GM23338 (cell line): ENCODE data around the gene IWS1. TPM values are rescaled to one million over a fixed set of nuclear protein-coding genes. Genes with fewer than 3 reads are reported as not detected.

Experiments used
- ATAC-seq: fragments of 200-7000 bp; cut with Tn5 transposase; 3 replicates; pipeline ENCODE4 v1.9.1; 2020
- DNase-seq: peaks from one replicate; pipeline ENCODE4 v3.0.0-alpha.2; 2015; ENCODE audit warnings: low spot score
- H2AFZ ChIP-seq: fragments of 200-600 bp; sonication (generic); 2 replicates; pipeline ENCODE4 v1.8.0; 2016; ENCODE audit warnings: antibody characterized with exemption, mild to moderate bottlenecking, moderate library complexity
- H3F3A ChIP-seq: fragments of 200-600 bp; sonication (generic); replicated peaks from 2 replicates; pipeline ENCODE4 v1.8.0; 2017; ENCODE audit warnings: antibody characterized with exemption, mixed run types, low read depth
- H3K27ac ChIP-seq: fragments of 200-600 bp; sonication (generic); 2 replicates; pipeline ENCODE4 v1.6.1; 2016; ENCODE audit warnings: low read depth
- H3K27me3 ChIP-seq: fragments of 200-600 bp; sonication (generic); 2 replicates; pipeline ENCODE4 v1.8.0; 2016; ENCODE audit warnings: mild to moderate bottlenecking, mixed run types, moderate library complexity; ENCODE audit not compliant: insufficient read depth
- H3K36me3 ChIP-seq: fragments of 200-600 bp; sonication (generic); 2 replicates; pipeline ENCODE4 v1.8.0; 2016; ENCODE audit warnings: mild to moderate bottlenecking; ENCODE audit not compliant: insufficient read depth
- H3K4me1 ChIP-seq: fragments of 200-600 bp; sonication (generic); 2 replicates; pipeline ENCODE4 v1.8.0; 2016; ENCODE audit warnings: mild to moderate bottlenecking, moderate library complexity; ENCODE audit not compliant: insufficient read depth
- H3K4me2 ChIP-seq: fragments of 200-600 bp; sonication (generic); 2 replicates; pipeline ENCODE4 v1.7.1; 2017; ENCODE audit warnings: mixed run types
- H3K4me3 ChIP-seq: fragments of 200-600 bp; sonication (generic); 2 replicates; pipeline ENCODE4 v1.6.1; 2016; ENCODE audit warnings: mixed run types
- H3K79me2 ChIP-seq: fragments of 200-600 bp; sonication (generic); replicated peaks from 2 replicates; pipeline ENCODE4 v1.8.0; 2017; ENCODE audit warnings: mild to moderate bottlenecking; ENCODE audit not compliant: insufficient read depth
- H3K9me2 ChIP-seq: fragments of 200-600 bp; sonication (generic); 2 replicates; pipeline ENCODE4 v1.8.0; 2017; ENCODE audit not compliant: insufficient read depth
- H4K20me1 ChIP-seq: fragments of 200-600 bp; sonication (generic); replicated peaks from 2 replicates; pipeline ENCODE4 v1.8.0; 2017; ENCODE audit warnings: mild to moderate bottlenecking; ENCODE audit not compliant: insufficient read depth
- H3K27ac Mint-ChIP-seq: 2 replicates; pipeline ENCODE4 v1.8.0; 2020; ENCODE audit warnings: inconsistent platforms, mild to moderate bottlenecking, moderate library complexity, mixed read lengths
- H3K27me3 Mint-ChIP-seq: 3 replicates; pipeline ENCODE4 v1.8.0; 2022; ENCODE audit warnings: low read depth, mild to moderate bottlenecking, moderate library complexity, mixed read lengths, inconsistent platforms; ENCODE audit not compliant: insufficient read depth, poor library complexity
- H3K36me3 Mint-ChIP-seq: 3 replicates; pipeline ENCODE4 v1.8.0; 2021; ENCODE audit warnings: low read depth, mild to moderate bottlenecking, inconsistent platforms, moderate library complexity, mixed read lengths
- H3K4me1 Mint-ChIP-seq: 3 replicates; pipeline ENCODE4 v1.8.0; 2020; ENCODE audit warnings: mild to moderate bottlenecking, inconsistent platforms, mixed read lengths
- H3K4me3 Mint-ChIP-seq: 3 replicates; pipeline ENCODE4 v1.8.0; 2021; ENCODE audit warnings: moderate library complexity, mild to moderate bottlenecking, inconsistent platforms, mixed read lengths
- H3K9me3 Mint-ChIP-seq: 3 replicates; pipeline ENCODE4 v1.8.0; 2020; ENCODE audit warnings: moderate library complexity, mild to moderate bottlenecking, inconsistent platforms, mixed read lengths
- CTCF ChIP-seq, 2 experiments: fragments of 200-600 bp in 1 of 2; sonication (generic) in 1 of 2; conservative IDR thresholded peaks; 2 replicates each; pipeline versions ENCODE4 v1.5.1 to v1.6.1; 2016 to 2017; ENCODE audit warnings: antibody characterized with exemption in 2 of 2, low read depth in 2 of 2, mild to moderate bottlenecking in 2 of 2, moderate library complexity in 1 of 2
- EZH2 ChIP-seq: fragments of 200-600 bp; sonication (generic); IDR thresholded peaks from one replicate; pipeline ENCODE4 v1.8.0; 2017; ENCODE audit warnings: antibody characterized with exemption, mild to moderate bottlenecking, low read depth; ENCODE audit not compliant: unreplicated experiment
- POLR2AphosphoS5 ChIP-seq: IDR thresholded peaks from 2 replicates; pipeline ENCODE4 v1.6.1; 2016; ENCODE audit warnings: antibody characterized with exemption, low read depth
- STAT1 ChIP-seq: IDR thresholded peaks from one replicate; pipeline ENCODE4 v1.6.1; 2016; ENCODE audit warnings: antibody characterized with exemption; ENCODE audit not compliant: unreplicated experiment
- ZNF114 ChIP-seq: fragments of 250-450 bp; sonication (Bioruptor Pico); IDR thresholded peaks from 2 replicates; pipeline ENCODE4 v1.5.0; 2020; ENCODE audit warnings: mild to moderate bottlenecking, moderate library complexity
- ZNF462 ChIP-seq: fragments of 250-450 bp; sonication (Bioruptor Pico); IDR thresholded peaks from 2 replicates; pipeline ENCODE4 v1.5.0; 2020; ENCODE audit warnings: mild to moderate bottlenecking, moderate library complexity
- polyA plus RNA-seq: library from polyadenylated mRNA; unstranded; fragments of >200 nt; fragmentation: Nextera tagmentation; extraction: Ambion mirVana; gene quantifications from 2 replicates; pipeline ENCODE4 v1.2.1, GENCODE V29; 2016
- total RNA-seq: library from RNA; depleted of rRNA; stranded (reverse); fragments of >200 nt; shearing (Covaris generic); gene quantifications from 2 replicates; pipeline ENCODE4 v1.2.3, GENCODE V29; 2014

The IWS1 gene
- total and polyA plus RNA-seq, 2 experiments from 2014 or later: 82.8 to 97.2 TPM

DNA sequence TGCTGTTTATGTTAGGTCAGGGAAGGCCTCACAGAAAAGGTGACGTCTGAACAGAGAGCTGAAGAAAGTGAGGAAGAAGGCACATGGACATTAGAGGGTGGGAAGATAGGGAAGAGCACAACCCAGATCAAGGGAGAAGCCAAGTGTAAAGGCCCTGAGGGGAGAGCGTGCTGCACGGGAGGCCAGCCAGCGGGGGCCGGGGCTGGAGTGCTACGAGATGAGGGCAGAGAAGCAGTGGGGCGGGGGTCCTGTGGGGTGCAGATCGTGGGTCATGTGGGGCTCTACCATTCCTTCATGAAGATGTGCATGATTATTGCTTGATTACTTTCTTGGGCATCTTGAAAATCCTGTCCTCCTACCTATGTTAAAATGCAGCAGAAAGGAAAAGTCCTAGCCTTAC is 57.2 kb downstream of the IWS1 start (continued):
- TF ChIP-seq ZNF462 (CRISPR knock-in tag) (no peak), STAT1 (no peak), POLR2AphosphoS5 (no peak), CTCF (conservative IDR thresholded peaks at IDR 0.05; ENCODE audit: low read depth in 2 of 2) (no peak)

DNA sequence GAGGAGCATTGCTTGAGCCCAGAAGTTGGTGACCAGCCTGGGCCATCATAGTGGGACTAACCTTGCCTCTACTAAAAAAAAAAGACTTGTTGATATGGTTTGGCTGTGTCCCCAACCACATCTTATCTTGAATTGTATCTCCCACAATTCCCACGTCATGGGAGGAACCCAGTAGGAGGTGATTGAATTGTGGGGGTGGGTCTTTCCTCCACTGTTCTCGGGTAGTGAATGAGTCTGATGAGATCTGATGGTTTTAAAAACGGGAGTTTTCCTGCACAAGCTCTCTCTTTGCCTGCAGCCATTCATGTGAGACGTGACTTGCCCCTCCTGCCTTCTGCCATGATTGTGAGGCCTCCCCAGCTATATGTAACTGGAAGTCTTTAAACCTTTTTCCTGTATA is 61.0 kb downstream of the IWS1 start:
- H4K20me1 ChIP-seq: no peaks in the 10 kb centered on the region
- Mint-ChIP-seq H3K9me3 (no peaks in the 10 kb centered on the region), H3K36me3 (0 out of 3 replicates have a peak, but pooled peaks cover 3% of the 10 kb centered on the region), H3K4me1 (peaks cover 30% of the 10 kb centered on the region), H3K27me3 (peaks cover 8% of the 10 kb centered on the region), H3K27ac (no peak overlapping the region), H3K4me3 (no peak overlapping the region)
- H2AFZ ChIP-seq: no peak overlapping the region
- no peaks in the 10 kb centered on the region for H3F3A ChIP-seq
- peak overlapping the region; percentile 35; the same call in 1 of the 2 replicates for H3K4me2 ChIP-seq
- no peaks in the 10 kb centered on the region for H3K79me2 ChIP-seq
- H3K4me3 ChIP-seq: no peak overlapping the region
- peak overlapping the region; percentile 79; the same call in 1 of the 2 replicates for H3K27ac ChIP-seq
- H3K4me1 ChIP-seq: peaks cover 23% of the 10 kb centered on the region
- no peaks in the 10 kb centered on the region; the same call in 1 of the 2 replicates for H3K36me3 ChIP-seq
- no peaks in the 10 kb centered on the region for H3K9me2 ChIP-seq
- no peak for DNase-seq
- ATAC-seq: no peak
- H3K27me3 ChIP-seq: no peaks in the 10 kb centered on the region
- TF ChIP-seq EZH2 (no peak), ZNF114 (CRISPR knock-in tag) (no peak), ZNF462 (CRISPR knock-in tag) (no peak)
